ENCODE measurements around the gene DDX55.

DNA sequence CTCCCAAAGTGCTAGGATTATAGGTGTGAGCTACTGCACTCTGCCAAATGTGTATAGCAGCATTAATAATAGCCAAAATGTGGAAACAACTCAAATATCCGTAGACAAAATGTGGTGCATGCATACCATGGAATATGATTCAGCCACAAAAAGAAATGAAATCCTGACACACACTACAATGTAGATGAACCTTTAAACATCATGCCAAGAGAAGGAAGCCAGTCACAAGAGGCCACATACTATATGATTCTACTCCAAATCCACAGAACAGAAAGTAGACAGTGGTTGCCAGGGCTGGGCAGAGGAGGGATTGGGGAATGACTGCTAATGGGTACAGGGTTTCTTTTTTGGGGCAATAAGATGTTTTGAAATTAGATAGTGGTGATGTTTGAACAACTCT is 25.3 kb upstream of the DDX55 start:
- TF ChIP-seq EZH2phosphoT487 (conservative IDR thresholded peaks at IDR 0.05; ENCODE audit: low read length), result no peak
- TF ChIP-seq, protein P1, sequence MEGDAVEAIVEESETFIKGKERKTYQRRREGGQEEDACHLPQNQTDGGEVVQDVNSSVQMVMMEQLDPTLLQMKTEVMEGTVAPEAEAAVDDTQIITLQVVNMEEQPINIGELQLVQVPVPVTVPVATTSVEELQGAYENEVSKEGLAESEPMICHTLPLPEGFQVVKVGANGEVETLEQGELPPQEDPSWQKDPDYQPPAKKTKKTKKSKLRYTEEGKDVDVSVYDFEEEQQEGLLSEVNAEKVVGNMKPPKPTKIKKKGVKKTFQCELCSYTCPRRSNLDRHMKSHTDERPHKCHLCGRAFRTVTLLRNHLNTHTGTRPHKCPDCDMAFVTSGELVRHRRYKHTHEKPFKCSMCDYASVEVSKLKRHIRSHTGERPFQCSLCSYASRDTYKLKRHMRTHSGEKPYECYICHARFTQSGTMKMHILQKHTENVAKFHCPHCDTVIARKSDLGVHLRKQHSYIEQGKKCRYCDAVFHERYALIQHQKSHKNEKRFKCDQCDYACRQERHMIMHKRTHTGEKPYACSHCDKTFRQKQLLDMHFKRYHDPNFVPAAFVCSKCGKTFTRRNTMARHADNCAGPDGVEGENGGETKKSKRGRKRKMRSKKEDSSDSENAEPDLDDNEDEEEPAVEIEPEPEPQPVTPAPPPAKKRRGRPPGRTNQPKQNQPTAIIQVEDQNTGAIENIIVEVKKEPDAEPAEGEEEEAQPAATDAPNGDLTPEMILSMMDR (IDR thresholded peaks at IDR 0.05; ENCODE audit: insufficient read depth, low read length, poor library complexity, severe bottlenecking), result no peak

All from SU-DHL-6 (cell line).